Erythroblast (primary cell): Measurements from ENCODE around the gene VMA21.

Experiments
- DNase-seq, 2 experiments: peaks; one replicate each; lab custom pipeline; 2025; lab: John Stamatoyannopoulos, UW
- GATA1 ChIP-seq: IDR thresholded peaks from 2 replicates; pipeline ENCODE4 v1.6.1; 2011; ENCODE audit warnings: low read depth, mild to moderate bottlenecking, control low read depth, low read length, moderate library complexity
- POLR2A ChIP-seq: IDR thresholded peaks from 2 replicates; pipeline ENCODE4 v1.6.1; 2011; ENCODE audit warnings: mild to moderate bottlenecking, low read length

The VMA21 gene

DNA sequence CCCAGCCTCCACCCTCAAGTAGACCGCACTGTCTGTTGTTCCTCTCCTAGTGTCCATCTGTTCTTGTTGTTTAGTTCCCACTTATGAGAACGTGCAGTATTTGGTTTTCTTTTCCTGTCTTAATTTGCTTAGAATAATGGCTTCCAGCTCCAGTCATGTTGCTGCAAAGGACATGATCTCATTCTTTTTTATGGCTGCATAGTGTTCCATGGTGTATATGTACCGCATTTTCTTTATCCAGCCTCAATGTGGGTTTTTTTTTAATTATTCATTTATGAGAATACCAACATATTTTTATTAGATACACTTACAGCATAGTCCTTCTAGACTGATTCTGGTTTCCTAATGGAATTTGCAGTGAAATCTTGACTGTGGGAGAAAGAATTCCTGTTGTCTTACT lies 1.3 kb downstream of the VMA21 start:
- TF ChIP-seq GATA1 (no peak), POLR2A (no peak)
- DNase-seq = no peak

DNA sequence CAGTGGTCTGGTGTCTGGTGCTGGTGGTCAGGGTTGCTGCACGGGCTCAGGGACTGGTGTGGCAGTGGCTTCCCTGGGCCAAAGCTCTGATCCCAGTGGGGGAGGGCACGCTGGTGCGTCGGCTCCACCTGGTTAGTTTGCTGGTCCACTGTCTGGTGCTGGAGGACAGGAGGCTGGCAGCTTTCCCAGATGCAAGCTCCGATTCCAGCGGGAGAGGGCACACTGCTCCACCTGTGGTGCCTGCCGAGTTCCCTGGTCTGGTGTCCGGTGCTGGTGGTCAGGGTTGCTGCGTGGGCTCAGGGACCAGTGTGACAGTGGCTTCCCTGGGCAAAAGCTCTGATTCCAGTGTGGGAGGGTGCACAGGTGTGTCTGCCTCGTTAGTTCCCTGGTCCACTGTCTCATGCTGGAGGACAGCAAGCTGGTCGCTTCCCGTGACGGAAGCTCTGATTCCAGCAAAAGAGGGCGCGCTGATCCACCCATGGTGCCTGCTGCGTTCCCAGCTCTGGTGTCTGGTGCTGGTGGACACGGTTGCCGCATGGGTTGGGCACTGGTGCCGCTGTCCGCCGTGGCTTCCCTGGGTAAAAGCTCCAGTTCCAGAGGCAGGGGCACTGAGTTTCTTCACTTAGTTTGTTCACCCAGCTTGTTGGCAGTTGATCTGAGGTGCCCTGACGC lies 5.8 kb downstream of the VMA21 start:
- no peak for TF ChIP-seq POLR2A
- no peak for DNase-seq

DNA sequence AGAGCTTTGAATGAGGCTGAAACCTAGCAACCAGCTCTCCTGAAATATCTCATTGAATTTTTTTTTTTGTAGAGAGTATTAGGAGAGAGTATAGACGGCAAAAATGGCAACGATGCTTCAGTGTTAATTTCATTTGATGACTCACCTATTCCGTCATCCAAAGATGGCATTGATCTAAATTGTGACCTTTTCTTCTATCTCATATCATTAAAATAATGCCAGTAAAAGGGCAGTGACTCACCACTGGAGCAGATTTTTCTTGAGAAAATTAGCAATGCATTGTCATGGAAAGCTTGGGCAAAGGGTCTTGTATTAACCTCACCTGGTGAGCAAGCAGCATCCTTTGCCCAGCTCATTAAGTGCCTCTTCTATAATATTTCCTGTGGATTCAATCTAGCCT lies 19.6 kb downstream of the VMA21 start:
- no peak for DNase-seq
- no peak for TF ChIP-seq POLR2A
- no peak for TF ChIP-seq GATA1

DNA sequence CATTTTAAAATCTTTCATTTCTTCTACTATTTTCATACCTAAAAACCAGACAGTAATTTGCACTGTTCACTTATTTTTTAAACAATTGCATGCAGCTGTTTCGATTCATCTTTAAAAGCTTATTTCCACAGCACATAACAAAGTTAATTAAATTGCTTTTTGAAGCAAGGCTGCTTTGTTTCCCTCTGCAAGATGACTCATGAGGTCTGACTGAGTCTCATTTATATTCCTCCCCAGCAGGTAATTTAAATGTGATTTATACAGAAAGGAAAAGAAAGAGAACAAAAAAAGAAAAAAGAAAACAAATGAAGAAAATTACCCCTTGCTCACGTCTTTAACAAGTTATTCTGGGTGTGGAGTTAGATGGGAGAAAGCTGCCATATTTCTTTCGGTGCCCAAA lies 22.8 kb downstream of the VMA21 start:
- TF ChIP-seq GATA1 (no peak), POLR2A (no peak)
- no peak for DNase-seq

GRCh38 chrX:151424505-151424904 lies 27.5 kb downstream of the VMA21 start:
- no peak for DNase-seq
- no peak for TF ChIP-seq GATA1
- TF ChIP-seq POLR2A = no peak

GRCh38 chrX:151448509-151448908 lies 51.5 kb downstream of the VMA21 start:
- TF ChIP-seq GATA1 (no peak), POLR2A (no peak)
- DNase-seq = no peak

DNA sequence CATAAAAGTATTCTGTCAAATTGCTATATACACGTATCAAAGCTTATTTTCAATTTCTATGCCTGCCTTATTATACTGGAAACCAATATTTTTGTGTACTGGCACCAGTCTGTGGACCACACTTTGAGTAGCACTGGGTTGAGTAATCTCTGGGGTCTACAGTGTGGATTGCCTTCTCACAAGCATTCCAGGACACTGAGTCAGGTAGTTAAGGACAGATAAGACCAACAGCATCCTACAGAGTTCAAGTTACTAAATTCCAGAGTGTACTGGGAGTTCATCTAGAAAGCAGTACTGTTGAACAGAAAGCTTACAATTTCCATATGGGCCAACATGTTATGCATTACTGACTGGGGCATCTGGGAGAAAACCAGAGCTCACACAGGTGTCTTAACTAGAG lies 61.8 kb downstream of the VMA21 start:
- no peak for DNase-seq

More for the DNA sequence above, 61.8 kb downstream of the VMA21 start:
- no peak for TF ChIP-seq GATA1
- no peak for TF ChIP-seq POLR2A
